ENCODE data around the gene NOTCH4.

DNA sequence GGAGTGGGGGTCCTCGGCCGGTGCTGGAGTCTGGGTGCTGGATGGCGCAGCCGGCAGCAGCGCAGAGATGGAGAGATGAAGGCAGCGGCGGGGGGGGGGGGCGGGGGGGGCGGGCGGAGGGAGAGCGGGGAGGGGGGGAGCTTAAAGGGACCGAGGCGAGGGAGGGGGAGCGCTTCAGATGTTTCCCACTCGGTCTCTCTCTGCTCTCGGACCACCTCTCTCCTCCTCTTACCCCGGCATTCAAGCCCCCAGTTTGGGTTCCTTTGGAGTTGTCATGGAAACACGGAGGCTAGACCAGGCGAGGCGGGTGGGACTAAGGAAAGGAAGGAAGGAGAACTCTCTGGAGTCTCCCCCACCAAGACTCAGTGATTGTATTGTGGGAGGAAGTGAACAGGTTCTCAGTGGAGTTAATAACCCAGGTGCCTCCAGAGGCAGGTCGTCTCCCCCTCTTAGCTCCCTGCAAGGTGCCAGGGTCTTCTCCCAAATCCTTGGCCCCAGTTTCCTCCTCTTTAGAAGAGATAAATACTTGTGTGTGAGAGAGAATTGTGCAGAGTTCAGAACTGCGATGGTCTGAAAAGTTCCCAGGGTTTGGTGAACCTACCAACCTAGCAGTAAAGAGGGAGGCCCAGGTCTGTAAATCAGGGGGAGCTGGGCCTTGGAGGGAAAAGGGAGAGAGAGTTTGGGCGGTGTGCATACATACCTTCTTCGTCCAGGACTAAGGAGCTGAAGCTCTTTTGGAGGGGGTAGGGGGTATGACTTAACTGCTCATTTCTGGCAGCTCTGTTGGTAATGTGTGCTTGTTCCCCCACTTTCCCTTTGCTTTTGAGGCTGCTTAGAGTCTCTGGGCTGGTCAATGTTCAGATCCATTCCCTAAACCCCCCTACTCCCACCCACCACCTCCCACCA is 71.8 kb downstream of the NOTCH4 start, which contains the start of gene PRRT1:
- 0 out of 2 replicates have a peak, but pooled peaks have one; percentile 7 for TF ChIP-seq MAZ (IDR thresholded peaks at IDR 0.05; ENCODE audit: borderline replicate concordance, low read depth, low read length)
- TF ChIP-seq POLR2A (IDR thresholded peaks at IDR 0.05; ENCODE audit: low read depth, low read length) = no peak
